ENCODE measurements around the gene ITPRIPL2.

ITPRIPL2 gene

DNA sequence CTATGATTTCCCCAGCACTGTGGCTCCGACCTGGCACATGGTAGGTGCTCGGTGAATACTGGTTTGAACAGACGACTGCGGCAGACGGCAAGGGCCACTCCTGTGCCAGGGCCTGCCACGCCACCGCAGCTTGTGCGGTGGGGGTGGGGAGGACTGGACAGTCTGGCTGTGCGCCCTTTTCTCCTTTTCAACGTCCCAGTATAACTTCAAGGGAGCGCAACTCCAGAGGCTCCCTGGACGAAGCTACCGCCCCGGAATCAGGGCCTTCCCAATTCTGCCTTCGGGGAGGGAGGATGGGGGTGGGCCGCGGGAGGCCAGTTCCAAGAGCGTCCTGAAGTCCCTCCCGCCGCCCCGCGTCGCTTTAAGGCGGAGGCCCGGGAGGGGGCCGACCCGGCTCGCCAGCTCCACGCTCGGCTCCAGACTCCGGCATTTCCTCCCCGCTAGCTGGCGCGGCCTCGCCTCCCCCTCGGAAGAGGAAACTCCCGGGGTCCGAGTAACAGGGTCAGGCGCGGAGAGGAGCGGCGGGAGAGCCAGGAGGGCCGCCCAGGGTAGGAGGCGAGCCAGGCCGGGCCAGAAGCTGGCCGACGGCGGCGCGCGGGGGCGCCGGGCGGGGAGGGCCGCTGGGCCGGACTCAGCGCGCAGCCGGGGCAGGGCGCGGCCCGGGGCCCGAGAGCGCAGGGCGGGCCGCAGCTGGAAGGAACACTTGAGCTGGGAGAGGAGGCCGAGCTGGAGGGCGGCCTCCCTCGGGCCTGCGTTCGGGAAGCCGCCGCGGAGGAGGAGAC lies at the start of gene ITPRIPL2:
TSS of gene ITPRIPL2 (plus strand) at position 388 of the 782 bp plus-strand sequence. CDS start 498 bp downstream, outside the sequence.
- DNase-seq, result peak; percentile 38

DNA sequence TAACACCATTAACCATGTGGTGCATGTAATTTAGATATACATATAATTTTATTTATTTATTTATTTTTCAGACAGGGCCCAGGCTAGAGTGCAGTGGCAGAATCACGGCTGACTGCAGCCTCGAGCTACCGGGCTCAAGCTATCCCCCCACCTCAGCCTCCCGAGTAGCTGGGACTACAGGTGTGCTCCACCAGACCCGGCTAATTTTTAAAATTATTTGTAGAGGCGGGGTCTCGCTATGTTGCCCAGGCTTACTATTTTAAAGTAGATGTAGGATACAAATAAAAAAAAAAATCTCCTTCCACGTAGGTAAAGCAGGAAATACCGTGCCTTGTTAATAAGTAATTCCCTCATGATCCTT lies 46.8 kb upstream of the ITPRIPL2 start:
- DNase-seq, result no peak

DNA sequence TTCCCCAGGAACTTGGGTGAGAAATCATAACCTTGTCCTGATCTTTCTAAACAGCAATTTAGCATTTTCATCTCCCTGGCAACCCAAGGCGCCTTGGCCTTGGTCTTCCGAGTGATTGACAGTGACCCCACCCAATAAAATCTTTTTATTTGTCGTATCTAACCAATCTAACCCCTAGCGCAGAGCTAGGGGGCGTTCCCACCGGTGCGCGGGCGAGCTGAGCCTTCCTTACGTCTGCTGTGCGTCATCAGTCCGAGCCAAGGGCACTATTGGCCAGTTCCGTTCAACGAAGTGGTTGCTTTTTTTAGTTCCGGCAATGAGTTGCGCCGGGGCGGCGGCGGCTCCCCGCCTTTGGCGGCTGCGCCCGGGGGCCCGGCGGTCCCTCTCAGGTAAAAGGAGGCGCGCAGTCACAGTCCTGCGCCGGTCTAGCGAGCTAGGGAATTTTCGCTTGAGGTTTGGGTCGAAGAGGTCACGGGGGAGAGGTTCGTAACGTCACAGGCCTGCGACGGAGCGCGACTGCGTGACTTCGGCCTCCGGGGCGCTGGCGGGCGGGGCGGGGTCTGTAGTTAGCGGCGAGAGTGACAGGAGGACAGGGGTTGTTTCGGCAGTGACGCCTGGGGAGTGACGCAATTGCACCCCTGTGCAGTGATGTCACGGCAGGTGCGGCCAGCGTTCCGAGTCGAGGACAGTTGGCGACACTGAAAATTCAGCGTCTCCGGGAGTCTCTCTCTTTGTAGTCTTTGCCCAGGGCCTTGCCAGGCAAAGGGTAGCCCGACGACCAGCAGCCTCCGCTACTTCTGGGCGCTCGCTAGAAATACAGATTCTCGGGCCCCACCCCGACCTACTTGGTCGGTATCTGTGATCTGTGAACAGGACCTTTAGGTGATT lies 46.2 kb upstream of the ITPRIPL2 start, which contains the start of gene COQ7:
TSS of gene COQ7 (plus strand) at position 266 of the 888 bp plus-strand sequence. CDS start at position 317, 51 bp downstream.
- DNase-seq, result peak; percentile 98

DNA sequence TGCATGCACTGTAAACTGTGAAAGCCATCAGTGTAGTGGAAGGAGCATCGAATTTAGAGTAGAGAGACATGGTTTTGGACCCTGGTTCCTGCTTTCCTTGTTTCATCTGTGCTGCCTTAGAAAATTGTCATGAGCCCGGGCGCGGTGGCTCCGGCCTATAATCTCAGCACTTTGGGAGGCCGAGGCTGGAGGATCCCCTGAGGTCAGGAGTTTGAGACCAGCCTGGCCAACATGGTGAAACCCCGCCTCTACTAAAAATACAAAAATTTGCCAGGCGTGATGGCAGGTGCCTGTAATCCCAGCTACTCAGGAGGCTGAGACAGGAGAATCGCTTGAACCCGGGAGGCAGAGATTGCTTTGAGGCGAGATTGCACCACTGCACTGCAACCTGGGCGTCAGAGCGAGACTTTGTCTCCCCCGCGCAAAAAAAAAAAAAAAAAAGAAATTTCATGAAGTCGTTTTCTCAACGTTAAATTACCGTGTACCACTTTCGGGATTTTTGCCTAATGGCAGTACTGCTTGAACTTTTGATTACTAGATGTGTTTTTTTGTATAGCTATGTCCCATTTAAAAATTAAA lies 45.4 kb upstream of the ITPRIPL2 start:
- no peak for DNase-seq

DNA sequence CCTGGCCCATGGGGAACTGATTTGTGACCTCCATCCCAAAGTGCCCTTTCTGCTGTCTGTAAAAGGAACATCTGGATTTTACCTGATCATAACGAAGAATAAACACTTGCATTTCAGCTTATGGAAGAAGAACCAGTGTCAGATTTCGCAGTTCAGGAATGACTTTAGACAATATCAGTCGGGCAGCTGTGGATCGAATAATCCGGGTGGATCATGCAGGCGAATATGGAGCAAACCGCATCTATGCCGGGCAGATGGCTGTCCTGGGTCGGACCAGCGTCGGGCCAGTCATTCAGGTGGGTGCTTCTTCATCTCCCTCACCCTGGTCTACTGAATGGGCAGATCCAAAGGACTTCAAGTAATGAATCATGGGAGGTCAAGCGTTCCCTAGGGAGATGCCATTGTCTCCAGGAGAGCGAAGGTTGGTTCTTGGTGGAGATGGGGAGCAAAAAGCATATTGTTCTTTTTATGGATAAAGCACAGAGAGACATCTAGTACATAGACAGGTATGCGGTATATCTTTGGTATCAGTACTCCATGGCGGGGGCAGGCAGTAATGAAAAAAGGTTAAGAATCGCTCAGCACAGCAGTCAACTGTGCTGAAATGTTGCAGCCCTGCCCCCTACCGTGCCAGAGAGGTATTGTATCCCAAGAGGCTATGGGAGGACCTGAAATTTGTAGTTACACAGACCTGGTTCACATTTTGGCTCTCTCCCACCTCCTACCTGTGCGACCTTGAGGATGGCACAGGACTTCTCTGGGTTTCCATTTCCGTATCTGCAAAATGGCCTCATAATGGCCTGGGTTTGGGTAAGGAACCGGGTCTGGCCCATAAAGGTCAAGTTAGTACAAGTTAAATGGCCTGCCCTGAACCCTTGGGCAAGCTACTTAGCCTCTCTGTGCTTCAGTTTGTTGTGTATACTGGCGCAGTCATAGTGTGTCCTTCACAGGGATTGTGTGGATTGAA lies 41.7 kb upstream of the ITPRIPL2 start:
- DNase-seq, result no peak

DNA sequence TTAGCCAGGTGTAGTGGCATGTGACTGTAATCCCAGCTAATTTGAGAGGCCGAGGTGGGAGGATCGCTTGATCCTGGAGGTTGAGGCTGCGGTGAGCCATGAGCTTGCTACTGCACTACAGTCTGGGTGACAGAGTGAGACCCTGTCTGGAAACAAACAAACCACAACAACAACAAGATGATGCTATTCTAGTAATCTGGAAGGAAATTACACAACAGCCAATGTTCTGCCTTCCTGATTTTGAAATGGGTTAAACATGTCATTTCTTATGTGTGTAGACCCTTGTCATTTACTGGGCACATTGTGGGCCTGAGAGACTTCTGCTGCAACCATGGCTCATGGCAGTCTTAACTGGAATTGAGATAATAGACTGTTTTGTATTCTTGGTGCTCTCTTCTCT lies 40.4 kb upstream of the ITPRIPL2 start:
- no peak for DNase-seq

DNA sequence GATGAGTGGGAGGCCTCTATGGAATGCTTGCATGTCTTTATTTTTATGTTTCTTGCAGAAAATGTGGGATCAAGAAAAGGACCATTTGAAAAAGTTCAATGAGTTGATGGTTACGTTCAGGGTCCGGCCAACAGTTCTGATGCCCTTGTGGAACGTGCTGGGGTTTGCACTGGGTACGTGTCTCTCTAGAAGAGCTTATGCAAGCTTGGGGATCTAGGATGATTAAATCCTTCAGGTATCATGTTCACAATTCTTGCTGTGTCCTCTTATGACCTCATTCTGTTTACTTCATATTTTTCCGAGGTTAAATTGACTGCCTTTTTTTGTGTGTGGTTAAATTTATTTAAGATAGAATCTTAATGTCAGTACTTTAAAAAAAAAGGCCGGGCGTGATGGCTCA lies 39.9 kb upstream of the ITPRIPL2 start:
- no peak for DNase-seq

DNA sequence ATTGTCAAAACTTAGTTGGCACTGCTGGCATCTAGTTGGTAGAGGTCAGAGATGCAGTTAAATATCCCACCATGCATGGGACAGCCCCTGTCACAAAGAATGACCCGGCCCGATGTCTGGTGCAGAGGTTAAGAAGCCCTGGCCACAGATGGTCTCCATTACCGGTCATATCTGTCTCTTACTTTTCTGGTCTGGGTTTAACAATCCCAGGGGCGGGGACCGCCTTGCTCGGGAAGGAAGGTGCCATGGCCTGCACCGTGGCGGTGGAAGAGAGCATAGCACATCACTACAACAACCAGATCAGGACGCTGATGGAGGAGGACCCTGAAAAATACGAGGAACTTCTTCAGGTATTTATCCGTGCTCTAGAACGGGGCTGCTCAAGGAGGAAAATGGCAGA lies 38.3 kb upstream of the ITPRIPL2 start:
- DNase-seq, result no peak

DNA sequence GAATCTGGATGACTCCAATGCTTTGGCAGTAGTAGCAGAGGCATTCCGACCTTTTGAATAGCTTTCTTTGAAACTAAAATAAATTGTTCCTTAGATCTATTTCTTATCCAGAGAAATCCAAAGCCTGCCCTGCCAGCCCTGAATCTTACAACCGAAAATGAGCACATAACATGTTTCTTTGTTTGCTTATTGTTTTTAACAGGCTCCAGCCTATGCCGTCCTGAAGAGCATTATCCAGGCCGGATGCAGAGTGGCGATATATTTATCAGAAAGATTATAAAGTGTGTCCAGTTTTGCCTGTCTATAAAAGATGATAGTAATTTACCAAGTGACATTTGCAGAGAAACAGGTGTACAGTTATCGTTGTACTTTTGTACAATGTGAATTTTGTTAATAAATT lies 35.9 kb upstream of the ITPRIPL2 start:
- DNase-seq, result no peak

DNA sequence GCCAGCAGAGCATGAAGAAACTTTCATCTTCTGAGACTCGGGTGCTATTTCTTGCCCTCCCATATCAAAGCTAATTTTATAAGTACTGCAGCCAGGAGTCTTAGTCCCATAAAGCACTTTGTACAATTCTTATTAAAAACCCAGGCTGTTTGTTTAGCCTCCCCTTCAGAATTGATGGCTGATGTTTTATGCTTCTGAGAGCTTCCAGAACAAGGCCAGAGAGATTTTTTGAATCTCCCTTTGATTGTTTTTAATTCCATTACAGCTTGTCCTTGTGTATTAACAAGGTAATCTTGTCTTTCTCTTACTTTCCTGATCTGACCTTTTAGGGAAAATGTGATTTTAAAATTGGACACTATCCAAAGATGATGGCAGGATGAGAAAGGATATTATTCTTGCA lies 30.1 kb upstream of the ITPRIPL2 start:
- no peak for DNase-seq

DNA sequence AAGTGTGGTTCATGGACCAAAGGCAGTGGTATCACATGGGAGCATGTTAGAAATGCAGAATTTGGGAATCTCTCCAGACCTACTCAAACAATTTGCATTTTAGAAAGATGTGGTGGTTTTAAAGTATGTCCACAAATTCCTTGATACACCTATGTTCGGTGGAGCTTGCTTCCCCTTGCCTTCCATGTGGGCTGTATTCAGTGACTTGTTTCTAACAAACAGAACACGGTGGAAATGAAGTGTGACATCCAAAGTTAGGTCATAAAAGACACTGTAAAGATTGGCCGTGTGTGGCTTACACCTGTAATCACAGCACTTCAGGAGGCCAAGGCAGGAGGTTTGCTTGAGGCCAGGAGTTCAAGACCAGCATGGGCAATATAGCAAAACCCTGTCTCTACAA lies 29.6 kb upstream of the ITPRIPL2 start:
- DNase-seq, result no peak

DNA sequence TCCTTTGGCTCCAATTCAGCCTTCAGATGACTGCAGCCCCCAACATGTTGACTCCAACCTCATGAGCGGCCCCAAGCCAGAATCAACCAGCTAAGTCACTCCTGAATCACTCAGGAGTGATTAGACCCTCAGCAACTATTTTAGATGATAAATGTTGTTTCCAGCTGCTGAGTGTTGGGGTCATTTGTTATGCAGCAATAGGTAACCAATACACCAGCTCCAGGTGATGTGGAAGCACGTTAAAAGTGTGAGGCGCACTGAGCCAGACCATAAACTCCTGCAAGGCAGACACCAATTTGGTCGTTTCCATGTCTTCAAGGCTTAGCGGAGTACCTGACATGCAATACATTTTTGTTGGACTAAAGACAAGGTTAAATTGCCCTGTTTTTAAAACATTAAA lies 28.9 kb upstream of the ITPRIPL2 start:
- no peak for DNase-seq

DNA sequence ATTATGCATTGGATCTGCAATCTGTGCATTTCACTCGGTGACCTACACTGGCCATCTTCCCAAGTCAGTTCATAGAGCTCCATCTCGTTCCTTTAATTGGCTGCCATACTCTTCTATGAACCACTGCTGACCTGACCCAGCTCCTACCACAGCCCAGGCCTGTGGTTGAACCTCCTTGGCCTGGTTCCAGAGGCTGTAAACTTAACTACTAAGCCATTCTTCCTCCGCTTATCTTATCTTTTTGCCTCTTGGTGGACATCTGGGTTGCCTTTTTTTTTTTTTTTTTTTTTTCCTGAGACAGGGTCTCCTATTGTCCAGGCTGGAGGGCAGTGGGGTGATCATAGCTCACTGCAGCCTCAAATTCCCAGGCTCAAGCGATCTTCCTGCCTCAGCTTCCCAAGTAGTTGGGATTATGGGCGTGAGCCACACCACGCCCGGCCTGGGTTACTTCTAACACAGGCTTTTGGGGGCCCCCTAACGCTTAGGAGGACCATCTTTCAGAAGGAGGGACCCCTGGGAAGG lies 28.0 kb upstream of the ITPRIPL2 start:
- DNase-seq, result no peak

DNA sequence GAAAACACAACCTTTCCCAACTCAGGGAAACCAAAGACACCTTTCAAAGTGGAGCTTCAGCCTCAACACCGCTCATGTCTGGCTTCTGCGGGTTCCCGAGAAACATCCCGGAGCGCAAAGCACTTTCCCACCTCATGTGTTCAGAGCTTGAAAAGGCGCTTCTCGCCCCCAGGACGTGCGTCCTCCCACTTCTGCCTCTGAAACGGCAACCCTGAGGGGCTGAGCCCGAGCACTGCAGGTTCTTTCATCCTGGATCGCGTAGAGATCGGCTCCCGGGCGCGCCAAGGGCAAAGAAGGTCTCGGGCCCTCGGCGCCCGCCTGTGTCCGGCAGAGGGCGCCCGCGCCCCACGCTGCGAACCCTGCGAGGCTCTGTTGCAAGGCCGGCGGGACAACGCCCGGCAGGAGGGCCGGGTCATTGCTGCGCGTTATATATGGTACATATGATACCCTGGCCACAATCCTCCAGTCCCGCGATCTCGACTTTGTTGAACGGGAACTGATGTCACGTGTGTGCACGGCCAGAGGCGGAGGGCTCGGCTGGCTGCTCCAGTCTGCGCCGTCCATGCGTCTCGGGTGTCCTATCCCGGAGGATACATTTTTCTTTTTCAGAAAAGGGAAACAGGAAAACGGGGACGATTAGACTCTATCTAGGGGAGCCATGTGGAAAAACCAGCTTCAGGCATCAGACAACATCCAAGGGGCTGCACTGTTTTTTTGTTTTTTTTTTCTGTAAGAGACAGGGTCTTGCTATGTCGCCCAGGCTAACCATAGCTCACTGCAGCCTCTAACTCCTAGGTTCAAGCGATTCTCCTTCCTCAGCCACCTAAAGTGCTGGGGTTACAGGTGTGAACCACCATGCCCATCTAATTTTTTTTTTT lies 27.2 kb upstream of the ITPRIPL2 start:
- DNase-seq, result peak; percentile 86

DNA sequence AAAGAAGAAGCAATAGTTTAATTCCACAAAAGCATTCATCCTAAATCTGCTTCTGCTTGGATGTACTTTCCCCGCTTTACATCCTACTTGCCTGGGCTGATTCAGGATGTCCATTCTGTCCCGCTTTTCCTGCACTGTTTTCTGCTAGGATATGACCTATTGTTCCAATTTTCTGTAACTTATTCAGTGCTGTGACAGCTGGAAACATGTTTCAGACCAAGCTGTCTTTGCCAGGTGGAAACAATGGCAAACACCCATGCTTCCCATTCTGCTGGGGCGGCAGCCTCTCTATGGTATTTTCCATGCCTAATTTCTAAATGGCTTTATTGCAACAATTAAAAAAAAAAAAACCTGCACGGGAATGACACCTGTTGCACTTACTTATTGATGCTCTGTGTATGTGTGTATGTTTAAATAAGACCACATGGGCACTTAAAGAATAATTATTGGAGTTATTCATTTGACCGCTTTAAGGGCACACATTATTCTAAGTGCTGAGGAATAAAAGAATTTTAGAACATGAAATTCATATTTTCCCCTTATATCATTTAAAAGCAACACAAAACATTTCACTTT lies 25.3 kb upstream of the ITPRIPL2 start:
- DNase-seq, result no peak

DNA sequence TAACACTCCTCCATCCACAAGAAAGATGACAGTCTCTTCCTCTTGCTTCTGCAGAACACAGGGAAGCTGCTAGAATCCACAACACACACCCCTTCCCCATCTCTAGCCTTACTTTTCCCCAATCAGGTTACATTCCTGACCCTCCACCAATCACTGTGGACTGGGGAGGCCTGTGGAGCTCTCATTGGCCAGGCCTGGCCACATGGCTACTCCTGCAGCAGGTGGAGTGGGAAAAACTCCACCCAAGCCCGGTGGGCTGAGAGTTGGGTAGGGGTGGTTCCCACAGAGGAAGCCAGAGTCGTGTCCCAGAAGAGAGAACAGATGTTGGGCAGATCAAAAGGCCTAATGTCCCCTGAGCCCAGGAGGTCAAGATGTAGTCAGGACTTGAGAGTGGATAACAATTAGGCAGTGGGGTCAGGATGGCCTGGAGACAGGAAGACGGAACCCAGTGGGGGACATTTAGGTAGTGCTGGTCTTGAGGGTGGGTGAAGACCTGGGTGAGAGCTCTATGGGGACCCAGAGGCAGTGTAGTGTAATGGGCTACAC lies 24.3 kb upstream of the ITPRIPL2 start:
- no peak for DNase-seq

DNA sequence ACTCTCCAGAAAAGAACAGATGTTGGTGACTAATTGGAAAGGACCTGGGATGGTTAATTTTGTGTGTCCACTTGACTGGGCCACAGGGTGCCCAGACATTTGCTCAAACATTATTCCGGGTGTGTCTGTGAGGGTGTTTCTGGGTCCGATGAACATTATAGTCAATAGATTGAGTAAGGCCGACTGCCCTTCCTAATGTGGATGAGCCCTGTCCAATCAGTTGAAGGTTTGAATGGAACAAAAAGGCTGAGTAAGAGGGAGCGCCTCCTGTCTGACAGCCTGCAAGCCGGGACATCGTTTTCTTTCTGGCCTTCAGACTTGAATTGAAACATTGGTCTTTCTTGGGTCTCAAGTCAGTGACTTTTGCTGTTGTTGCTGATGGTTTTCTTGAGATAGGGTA lies 22.8 kb upstream of the ITPRIPL2 start:
- no peak for DNase-seq

DNA sequence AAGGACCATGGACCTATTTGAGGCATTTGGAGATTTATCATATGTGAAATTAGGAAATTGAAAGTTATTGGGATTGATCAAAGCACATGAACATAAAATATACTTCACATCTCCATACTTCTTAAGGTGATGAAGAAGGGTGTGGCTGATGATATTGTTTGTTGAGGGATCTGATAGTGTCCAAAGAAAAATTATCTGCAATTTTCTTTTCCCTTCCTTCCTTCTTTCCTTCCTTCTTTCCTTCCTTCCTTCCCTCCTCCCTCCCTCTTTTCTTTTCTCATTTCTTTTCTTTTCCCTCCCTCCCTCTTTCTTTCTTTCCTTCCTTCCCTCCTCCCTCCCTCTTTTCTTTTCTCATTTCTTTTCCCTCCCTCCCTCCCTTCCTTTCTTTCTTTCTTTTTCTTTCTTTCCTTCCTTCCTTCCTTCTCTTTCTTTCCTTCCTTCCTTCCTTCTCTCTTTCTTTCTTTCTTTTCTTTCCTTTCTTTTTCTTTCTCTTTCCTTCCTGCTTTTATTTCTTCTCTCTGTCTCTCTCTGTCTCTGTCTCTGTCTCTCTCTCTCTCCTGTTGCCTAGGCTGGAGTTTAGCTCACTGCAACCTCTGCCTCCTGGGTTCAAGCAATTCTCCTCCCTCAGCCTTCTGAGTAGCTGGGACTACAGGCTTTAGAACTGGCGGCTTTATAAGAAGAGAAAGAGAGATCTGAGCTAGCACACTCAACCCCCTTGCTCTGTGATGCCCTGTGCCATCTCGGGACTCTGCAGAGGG lies 20.9 kb upstream of the ITPRIPL2 start:
- no peak for DNase-seq

Data from NCI-H774 (cell line).